ENCODE measurements around the gene ZNF556.

DNA sequence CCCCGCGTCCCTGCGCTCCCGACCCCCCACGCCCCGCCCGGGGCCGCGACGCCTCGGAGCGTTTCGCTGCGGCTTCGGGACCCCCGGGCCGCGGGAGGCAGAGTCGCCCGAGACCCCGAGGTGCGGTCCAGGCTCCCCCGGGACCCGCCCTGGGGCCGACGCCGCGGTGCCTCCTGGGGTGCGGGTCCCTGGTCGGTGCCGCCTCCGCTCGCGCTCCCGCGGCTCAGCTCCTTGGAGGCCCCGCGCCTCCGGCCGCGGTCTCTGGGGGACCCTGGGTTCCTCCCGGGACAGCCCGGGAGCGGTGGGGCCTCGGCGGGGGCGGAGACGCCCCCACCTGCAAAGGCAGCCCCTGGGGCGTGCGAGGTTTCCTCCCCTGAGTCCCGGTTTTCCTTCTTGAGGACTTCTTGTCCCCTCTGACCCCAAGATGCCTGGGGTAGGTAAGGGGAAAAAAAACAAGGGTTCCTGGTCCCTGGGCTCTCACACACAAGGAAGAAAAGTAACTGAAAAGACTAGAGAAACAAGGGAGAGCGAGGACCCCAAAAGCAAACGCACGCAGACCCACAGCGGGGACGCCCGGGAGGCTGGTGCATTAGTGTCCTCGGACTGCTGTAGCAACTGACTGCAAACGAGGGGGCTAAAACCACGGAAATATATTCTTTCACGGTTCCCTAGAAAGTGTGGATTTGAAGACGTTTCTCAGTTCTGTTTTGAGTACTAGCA lies 25.1 kb upstream of the ZNF556 start:
- no peak for TF ChIP-seq CHD2 (IDR thresholded peaks at IDR 0.05; ENCODE audit: borderline replicate concordance, low read depth, low read length)
- TF ChIP-seq, protein P1, sequence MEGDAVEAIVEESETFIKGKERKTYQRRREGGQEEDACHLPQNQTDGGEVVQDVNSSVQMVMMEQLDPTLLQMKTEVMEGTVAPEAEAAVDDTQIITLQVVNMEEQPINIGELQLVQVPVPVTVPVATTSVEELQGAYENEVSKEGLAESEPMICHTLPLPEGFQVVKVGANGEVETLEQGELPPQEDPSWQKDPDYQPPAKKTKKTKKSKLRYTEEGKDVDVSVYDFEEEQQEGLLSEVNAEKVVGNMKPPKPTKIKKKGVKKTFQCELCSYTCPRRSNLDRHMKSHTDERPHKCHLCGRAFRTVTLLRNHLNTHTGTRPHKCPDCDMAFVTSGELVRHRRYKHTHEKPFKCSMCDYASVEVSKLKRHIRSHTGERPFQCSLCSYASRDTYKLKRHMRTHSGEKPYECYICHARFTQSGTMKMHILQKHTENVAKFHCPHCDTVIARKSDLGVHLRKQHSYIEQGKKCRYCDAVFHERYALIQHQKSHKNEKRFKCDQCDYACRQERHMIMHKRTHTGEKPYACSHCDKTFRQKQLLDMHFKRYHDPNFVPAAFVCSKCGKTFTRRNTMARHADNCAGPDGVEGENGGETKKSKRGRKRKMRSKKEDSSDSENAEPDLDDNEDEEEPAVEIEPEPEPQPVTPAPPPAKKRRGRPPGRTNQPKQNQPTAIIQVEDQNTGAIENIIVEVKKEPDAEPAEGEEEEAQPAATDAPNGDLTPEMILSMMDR (IDR thresholded peaks at IDR 0.05 in 2 of 3, conservative IDR thresholded peaks at IDR 0.05 in 1 of 3; ENCODE audit: control insufficient read depth in 2 of 3, extremely low read depth in 1 of 3, insufficient read depth in 1 of 3, low read depth in 3 of 3, low read length in 3 of 3): no peak
- TF ChIP-seq SREBF2 (IDR thresholded peaks at IDR 0.05; ENCODE audit: low read length): no peak
- TF ChIP-seq POLR2A (IDR thresholded peaks at IDR 0.05; ENCODE audit: low read depth, low read length): no peak
- TF ChIP-seq, protein P2, sequence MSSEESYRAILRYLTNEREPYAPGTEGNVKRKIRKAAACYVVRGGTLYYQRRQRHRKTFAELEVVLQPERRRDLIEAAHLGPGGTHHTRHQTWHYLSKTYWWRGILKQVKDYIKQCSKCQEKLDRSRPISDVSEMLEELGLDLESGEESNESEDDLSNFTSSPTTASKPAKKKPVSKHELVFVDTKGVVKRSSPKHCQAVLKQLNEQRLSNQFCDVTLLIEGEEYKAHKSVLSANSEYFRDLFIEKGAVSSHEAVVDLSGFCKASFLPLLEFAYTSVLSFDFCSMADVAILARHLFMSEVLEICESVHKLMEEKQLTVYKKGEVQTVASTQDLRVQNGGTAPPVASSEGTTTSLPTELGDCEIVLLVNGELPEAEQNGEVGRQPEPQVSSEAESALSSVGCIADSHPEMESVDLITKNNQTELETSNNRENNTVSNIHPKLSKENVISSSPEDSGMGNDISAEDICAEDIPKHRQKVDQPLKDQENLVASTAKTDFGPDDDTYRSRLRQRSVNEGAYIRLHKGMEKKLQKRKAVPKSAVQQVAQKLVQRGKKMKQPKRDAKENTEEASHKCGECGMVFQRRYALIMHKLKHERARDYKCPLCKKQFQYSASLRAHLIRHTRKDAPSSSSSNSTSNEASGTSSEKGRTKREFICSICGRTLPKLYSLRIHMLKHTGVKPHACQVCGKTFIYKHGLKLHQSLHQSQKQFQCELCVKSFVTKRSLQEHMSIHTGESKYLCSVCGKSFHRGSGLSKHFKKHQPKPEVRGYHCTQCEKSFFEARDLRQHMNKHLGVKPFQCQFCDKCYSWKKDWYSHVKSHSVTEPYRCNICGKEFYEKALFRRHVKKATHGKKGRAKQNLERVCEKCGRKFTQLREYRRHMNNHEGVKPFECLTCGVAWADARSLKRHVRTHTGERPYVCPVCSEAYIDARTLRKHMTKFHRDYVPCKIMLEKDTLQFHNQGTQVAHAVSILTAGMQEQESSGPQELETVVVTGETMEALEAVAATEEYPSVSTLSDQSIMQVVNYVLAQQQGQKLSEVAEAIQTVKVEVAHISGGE (CRISPR knock-in tag; IDR thresholded peaks at IDR 0.05): no peak
- no peak for TF ChIP-seq YY1 (IDR thresholded peaks at IDR 0.05; ENCODE audit: low read depth, low read length)
- no peak for TF ChIP-seq POLR2AphosphoS2 (IDR thresholded peaks at IDR 0.05; ENCODE audit: low read depth, low read length)
- no peak for TF ChIP-seq SIX5 (IDR thresholded peaks at IDR 0.05; ENCODE audit: low read depth, low read length, severe bottlenecking)
- TF ChIP-seq, protein P3, sequence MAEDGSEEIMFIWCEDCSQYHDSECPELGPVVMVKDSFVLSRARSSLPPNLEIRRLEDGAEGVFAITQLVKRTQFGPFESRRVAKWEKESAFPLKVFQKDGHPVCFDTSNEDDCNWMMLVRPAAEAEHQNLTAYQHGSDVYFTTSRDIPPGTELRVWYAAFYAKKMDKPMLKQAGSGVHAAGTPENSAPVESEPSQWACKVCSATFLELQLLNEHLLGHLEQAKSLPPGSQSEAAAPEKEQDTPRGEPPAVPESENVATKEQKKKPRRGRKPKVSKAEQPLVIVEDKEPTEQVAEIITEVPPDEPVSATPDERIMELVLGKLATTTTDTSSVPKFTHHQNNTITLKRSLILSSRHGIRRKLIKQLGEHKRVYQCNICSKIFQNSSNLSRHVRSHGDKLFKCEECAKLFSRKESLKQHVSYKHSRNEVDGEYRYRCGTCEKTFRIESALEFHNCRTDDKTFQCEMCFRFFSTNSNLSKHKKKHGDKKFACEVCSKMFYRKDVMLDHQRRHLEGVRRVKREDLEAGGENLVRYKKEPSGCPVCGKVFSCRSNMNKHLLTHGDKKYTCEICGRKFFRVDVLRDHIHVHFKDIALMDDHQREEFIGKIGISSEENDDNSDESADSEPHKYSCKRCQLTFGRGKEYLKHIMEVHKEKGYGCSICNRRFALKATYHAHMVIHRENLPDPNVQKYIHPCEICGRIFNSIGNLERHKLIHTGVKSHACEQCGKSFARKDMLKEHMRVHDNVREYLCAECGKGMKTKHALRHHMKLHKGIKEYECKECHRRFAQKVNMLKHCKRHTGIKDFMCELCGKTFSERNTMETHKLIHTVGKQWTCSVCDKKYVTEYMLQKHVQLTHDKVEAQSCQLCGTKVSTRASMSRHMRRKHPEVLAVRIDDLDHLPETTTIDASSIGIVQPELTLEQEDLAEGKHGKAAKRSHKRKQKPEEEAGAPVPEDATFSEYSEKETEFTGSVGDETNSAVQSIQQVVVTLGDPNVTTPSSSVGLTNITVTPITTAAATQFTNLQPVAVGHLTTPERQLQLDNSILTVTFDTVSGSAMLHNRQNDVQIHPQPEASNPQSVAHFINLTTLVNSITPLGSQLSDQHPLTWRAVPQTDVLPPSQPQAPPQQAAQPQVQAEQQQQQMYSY (CRISPR knock-in tag; IDR thresholded peaks at IDR 0.05): no peak
- no peak for TF ChIP-seq GABPA (IDR thresholded peaks at IDR 0.05; ENCODE audit: low read depth)
- TF ChIP-seq NFIC (IDR thresholded peaks at IDR 0.05; ENCODE audit: low read depth, low read length): no peak
- TF ChIP-seq, protein P4, sequence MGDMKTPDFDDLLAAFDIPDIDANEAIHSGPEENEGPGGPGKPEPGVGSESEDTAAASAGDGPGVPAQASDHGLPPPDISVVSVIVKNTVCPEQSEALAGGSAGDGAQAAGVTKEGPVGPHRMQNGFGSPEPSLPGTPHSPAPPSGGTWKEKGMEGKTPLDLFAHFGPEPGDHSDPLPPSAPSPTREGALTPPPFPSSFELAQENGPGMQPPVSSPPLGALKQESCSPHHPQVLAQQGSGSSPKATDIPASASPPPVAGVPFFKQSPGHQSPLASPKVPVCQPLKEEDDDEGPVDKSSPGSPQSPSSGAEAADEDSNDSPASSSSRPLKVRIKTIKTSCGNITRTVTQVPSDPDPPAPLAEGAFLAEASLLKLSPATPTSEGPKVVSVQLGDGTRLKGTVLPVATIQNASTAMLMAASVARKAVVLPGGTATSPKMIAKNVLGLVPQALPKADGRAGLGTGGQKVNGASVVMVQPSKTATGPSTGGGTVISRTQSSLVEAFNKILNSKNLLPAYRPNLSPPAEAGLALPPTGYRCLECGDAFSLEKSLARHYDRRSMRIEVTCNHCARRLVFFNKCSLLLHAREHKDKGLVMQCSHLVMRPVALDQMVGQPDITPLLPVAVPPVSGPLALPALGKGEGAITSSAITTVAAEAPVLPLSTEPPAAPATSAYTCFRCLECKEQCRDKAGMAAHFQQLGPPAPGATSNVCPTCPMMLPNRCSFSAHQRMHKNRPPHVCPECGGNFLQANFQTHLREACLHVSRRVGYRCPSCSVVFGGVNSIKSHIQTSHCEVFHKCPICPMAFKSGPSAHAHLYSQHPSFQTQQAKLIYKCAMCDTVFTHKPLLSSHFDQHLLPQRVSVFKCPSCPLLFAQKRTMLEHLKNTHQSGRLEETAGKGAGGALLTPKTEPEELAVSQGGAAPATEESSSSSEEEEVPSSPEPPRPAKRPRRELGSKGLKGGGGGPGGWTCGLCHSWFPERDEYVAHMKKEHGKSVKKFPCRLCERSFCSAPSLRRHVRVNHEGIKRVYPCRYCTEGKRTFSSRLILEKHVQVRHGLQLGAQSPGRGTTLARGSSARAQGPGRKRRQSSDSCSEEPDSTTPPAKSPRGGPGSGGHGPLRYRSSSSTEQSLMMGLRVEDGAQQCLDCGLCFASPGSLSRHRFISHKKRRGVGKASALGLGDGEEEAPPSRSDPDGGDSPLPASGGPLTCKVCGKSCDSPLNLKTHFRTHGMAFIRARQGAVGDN (IDR thresholded peaks at IDR 0.05): no peak
- TF ChIP-seq TCF12 (IDR thresholded peaks at IDR 0.05; ENCODE audit: low read depth, low read length): no peak

All from GM12878 (cell line).